Testis (tissue), 3 donors: ENCODE data around the gene ZNF653. TPM values are rescaled to one million over a fixed set of nuclear protein-coding genes. Genes with fewer than 3 reads are reported as not detected.

Experiments
- DNase-seq: peaks from one replicate; pipeline ENCODE4 v3.0.0-alpha.2; 2019
- H3K27ac ChIP-seq, 2 donors: fragments of 200-600 bp; sonication (generic); one replicate each; pipeline ENCODE4 v1.5.1; 2019
- H3K27me3 ChIP-seq: fragments of 200-600 bp; sonication (generic); one replicate; pipeline ENCODE4 v1.5.1; 2019
- H3K36me3 ChIP-seq: fragments of 200-600 bp; sonication (generic); one replicate; pipeline ENCODE4 v1.5.1; 2017; ENCODE audit warnings: low read depth; ENCODE audit errors: missing control alignments
- H3K4me1 ChIP-seq: fragments of 200-600 bp; sonication (generic); one replicate; pipeline ENCODE4 v1.5.1; 2019
- H3K4me3 ChIP-seq, 2 donors: fragments of 200-600 bp; sonication (generic); one replicate each; pipeline ENCODE4 v1.5.1; 2017 to 2019
- H3K9me3 ChIP-seq: fragments of 200-600 bp; sonication (generic); one replicate; pipeline ENCODE4 v1.5.1; 2017
- POLR2A ChIP-seq: fragments of 450-650 bp; IDR thresholded peaks from one replicate; pipeline ENCODE4 v1.6.1; 2017; ENCODE audit warnings: antibody characterized with exemption, mild to moderate bottlenecking, moderate library complexity
- WGBS, 2 donors: methylation state at CpG; one replicate each; pipeline ENCODE4 v1.1.5; 2018; 5-methylcytosine and 5-hydroxymethylcytosine counted together
- intact Hi-C: fragments of 100-400 bp; cut with DNase I; formaldehyde crosslinking; loops from one replicate; pipeline ENCODE4 v1.15.1; 2023; ENCODE audit warnings: low total_unique reads
- polyA plus RNA-seq: library from polyadenylated mRNA; stranded (reverse); fragments of 350-450 nt; fragmentation: Illumina TruSeq; extraction: RNeasy Lipid Tissue Mini Kit (QIAGEN cat#74804); gene quantifications from one replicate; pipeline ENCODE4 v1.2.3, GENCODE V29; 2014; ENCODE audit warnings: low read depth, low replicate concordance; ENCODE audit not compliant: insufficient read depth
- total RNA-seq, 2 donors: library from RNA; depleted of rRNA; stranded (reverse); fragments of >200 nt; gene quantifications; one replicate each; pipeline ENCODE4 v1.2.3, GENCODE V29; 2016
- TF ChIP-seq, protein P1 (sequence below), 3 experiments: fragments of 450-650 bp in 2 of 3; fragments of 200-600 bp in 1 of 3; sonication (generic) in 1 of 3; IDR thresholded peaks; one replicate each; pipeline ENCODE4 v1.5.1; 2016 to 2019; ENCODE audit warnings: antibody characterized with exemption in 3 of 3, mild to moderate bottlenecking in 2 of 3, moderate library complexity in 1 of 3

ZNF653 gene
- total and polyA plus RNA-seq, 3 donors from 2014 or later: 36.8 to 53.3 (median 45.9) TPM

DNA sequence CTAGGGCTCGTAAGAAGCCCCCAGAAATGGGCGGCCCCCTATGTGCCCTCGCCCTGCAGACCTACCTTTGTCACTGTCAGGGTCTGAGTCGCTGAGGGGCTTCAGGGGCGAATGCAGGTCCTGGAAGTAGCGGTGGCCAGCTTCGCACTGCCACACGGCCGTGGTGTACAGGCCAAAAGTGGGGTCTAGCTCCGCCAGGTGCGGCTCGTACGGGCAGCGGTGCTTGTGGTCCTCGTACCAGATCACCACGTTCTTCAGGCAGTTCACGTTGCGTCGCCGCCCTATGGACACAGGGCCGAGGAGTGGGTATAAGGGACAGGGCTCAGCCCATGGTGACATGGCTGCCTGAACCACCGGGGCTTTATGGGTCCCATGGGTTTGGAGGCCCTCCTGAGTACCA, 9.8 kb downstream of the ZNF653 start:
- Histone ChIP-seq H3K27ac (peak overlapping the region in 1 of 2 donors; percentile 39), H3K36me3 (no peaks in the 10 kb centered on the region), H3K4me3 (no peak overlapping the region), H3K9me3 (no peaks in the 10 kb centered on the region), H3K27me3 (no peaks in the 10 kb centered on the region), H3K4me1 (peaks cover 25% of the 10 kb centered on the region)
- WGBS, 2 donors: 88 to 92% methylated on average over 19 to 22 of the region's 22 CpGs
- DNase-seq: no peak
- TF ChIP-seq POLR2A: no peak
- TF ChIP-seq, protein P1, sequence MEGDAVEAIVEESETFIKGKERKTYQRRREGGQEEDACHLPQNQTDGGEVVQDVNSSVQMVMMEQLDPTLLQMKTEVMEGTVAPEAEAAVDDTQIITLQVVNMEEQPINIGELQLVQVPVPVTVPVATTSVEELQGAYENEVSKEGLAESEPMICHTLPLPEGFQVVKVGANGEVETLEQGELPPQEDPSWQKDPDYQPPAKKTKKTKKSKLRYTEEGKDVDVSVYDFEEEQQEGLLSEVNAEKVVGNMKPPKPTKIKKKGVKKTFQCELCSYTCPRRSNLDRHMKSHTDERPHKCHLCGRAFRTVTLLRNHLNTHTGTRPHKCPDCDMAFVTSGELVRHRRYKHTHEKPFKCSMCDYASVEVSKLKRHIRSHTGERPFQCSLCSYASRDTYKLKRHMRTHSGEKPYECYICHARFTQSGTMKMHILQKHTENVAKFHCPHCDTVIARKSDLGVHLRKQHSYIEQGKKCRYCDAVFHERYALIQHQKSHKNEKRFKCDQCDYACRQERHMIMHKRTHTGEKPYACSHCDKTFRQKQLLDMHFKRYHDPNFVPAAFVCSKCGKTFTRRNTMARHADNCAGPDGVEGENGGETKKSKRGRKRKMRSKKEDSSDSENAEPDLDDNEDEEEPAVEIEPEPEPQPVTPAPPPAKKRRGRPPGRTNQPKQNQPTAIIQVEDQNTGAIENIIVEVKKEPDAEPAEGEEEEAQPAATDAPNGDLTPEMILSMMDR (IDR thresholded peaks at IDR 0.05): no peak
- intact Hi-C loops: no loop called here

DNA sequence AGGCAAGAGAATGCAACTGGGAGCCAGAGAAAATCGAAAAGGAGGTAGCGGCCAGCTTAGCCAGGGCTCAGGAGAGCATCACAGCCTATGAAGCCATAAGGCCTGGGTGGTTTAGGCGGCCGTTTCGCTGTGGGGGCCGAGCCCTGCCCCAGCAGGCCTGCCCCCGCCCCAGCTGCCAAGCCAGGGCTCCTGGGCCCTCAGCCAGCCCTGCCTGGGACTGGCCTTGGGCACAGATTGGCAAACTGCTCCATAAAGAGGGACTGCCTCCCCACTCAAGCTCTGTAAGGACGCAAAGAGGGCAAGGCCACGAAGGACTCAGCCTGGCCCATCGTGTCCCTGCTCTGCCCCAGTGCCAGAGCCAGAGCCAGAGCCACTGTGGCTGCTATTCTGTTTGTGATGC, 10.2 kb downstream of the ZNF653 start:
- no peak for TF ChIP-seq POLR2A
- TF ChIP-seq, protein P1 (IDR thresholded peaks at IDR 0.05): no peak
- Histone ChIP-seq H3K27me3 (no peaks in the 10 kb centered on the region), H3K27ac (peak overlapping the region; percentile 39 to 50), H3K4me3 (no peak overlapping the region), H3K4me1 (peaks cover 24% of the 10 kb centered on the region), H3K36me3 (no peaks in the 10 kb centered on the region), H3K9me3 (no peaks in the 10 kb centered on the region)
- 50 to 70% methylated on average over 10 of the region's 10 CpGs for WGBS, 2 donors
- DNase-seq: peak; percentile 86
- intact Hi-C loops: no loop called here

DNA sequence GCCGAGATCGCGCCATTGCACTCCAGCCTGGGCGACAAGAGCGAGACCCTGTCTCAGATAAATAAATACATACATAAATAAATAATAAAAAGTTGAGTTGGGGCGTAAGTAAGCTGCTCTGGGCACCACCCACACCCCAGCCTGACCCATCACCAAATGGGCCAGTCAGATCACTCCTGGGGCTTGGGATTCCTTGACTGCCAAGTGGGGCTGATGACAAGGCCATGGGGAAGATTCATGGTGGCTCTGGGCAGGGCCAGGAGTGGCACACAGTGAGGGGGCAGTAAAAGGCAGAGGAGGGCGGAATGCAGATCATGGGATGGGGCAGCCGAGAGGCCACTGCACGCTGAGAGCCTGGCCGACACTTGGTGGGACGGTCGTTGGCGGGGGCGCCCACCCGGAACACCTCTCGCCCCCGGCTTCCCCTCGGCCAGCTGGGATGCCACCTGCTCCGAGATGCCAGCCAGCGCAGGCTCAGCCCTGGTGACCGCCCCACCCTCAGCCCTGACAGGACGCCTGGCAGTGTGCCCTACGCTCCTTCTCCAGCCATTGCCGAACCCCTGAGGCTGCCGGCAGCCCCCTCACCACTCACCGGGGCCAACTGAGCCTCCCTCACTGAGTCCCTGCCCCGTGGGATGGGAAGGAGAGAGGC, 10.9 kb downstream of the ZNF653 start:
- Histone ChIP-seq H3K4me1 (peaks cover 18% of the 10 kb centered on the region), H3K27me3 (no peaks in the 10 kb centered on the region), H3K36me3 (no peaks in the 10 kb centered on the region), H3K9me3 (no peaks in the 10 kb centered on the region), H3K4me3 (no peak overlapping the region), H3K27ac (peak overlapping the region in 1 of 2 donors; percentile 50)
- no peak for TF ChIP-seq POLR2A
- TF ChIP-seq, protein P1 (IDR thresholded peaks at IDR 0.05): no peak
- 78 to 88% methylated on average over 19 to 27 of the region's 27 CpGs for WGBS, 2 donors
- intact Hi-C loops: no loop called here
- DNase-seq: peak; percentile 51

DNA sequence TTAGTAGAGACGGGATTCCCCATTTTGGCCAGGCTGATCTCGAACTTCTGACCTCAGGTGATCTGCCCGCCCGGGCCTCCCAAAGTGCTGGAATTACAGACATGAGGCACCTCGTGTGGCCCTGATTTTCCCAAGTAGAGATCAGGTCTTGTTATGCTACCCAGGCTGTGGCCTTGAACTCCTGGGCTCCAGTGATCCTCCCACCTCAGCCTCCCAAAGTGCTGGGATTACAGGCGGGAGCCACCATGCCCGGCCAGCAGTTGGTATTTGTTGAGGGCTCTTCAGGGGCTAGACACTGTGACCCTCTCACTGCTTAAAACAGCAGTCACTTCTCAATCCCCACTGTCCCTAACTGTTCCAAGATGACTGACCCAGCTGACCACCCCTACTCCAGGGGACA, 16.3 kb downstream of the ZNF653 start:
- no peaks in the 10 kb centered on the region for H3K36me3 ChIP-seq
- DNase-seq: no peak
- WGBS, 2 donors: 83 to 98% methylated on average over 7 of the region's 7 CpGs
- no peaks in the 10 kb centered on the region for H3K9me3 ChIP-seq
- H3K27ac ChIP-seq: no peak overlapping the region
- TF ChIP-seq, protein P1 (IDR thresholded peaks at IDR 0.05): no peak
- TF ChIP-seq POLR2A: no peak
- H3K4me1 ChIP-seq: no peaks in the 10 kb centered on the region
- intact Hi-C loops: no loop called here
- H3K4me3 ChIP-seq: no peak overlapping the region
- H3K27me3 ChIP-seq: no peaks in the 10 kb centered on the region
